H9 (cell line): Measurements from ENCODE around the gene RDH13. TPM values are rescaled to one million over a fixed set of nuclear protein-coding genes. Genes with fewer than 3 reads are reported as not detected.

Source experiments
- DNase-seq: peaks from one replicate; pipeline ENCODE4 v3.0.0-alpha.2; 2017
- H2AFZ ChIP-seq: one replicate; pipeline ENCODE4 v1.6.1; 2013; ENCODE audit warnings: mild to moderate bottlenecking, low read length, control low read depth, moderate library complexity
- H2AK5ac ChIP-seq: 2 replicates; pipeline ENCODE4 v1.6.1; 2013; ENCODE audit warnings: low read length, control low read depth, mixed read lengths; ENCODE audit not compliant: insufficient read length
- H2BK120ac ChIP-seq: one replicate; pipeline ENCODE4 v1.6.1; 2013; ENCODE audit warnings: low read depth, mild to moderate bottlenecking, low read length, control low read depth, inconsistent platforms; ENCODE audit not compliant: poor library complexity, severe bottlenecking
- H2BK12ac ChIP-seq: 2 replicates; pipeline ENCODE4 v1.6.1; 2013; ENCODE audit warnings: low read length, control low read depth, mixed read lengths, low read depth; ENCODE audit not compliant: insufficient read length
- H2BK15ac ChIP-seq: 2 replicates; pipeline ENCODE4 v1.6.1; 2013; ENCODE audit warnings: low read depth, low read length, control low read depth
- H2BK20ac ChIP-seq: one replicate; pipeline ENCODE4 v1.6.1; 2013; ENCODE audit warnings: low read depth, mild to moderate bottlenecking, low read length, control low read depth, inconsistent platforms; ENCODE audit not compliant: poor library complexity, severe bottlenecking
- H2BK5ac ChIP-seq: 2 replicates; pipeline ENCODE4 v1.6.1; 2013; ENCODE audit warnings: low read length, control low read depth, mixed read lengths; ENCODE audit not compliant: insufficient read length
- H3K14ac ChIP-seq: 2 replicates; pipeline ENCODE4 v1.6.1; 2013; ENCODE audit warnings: low read length, control low read depth; ENCODE audit not compliant: insufficient read depth
- H3K18ac ChIP-seq: 2 replicates; pipeline ENCODE4 v1.6.1; 2013; ENCODE audit warnings: low read depth, mild to moderate bottlenecking, mixed read lengths, low read length, control low read depth; ENCODE audit not compliant: insufficient read length
- H3K23ac ChIP-seq: 2 replicates; pipeline ENCODE4 v1.6.1; 2013; ENCODE audit warnings: low read length, control low read depth, mixed read lengths, low read depth; ENCODE audit not compliant: insufficient read length
- H3K23me2 ChIP-seq: 2 replicates; pipeline ENCODE4 v1.6.1; 2013; ENCODE audit warnings: low read depth, mild to moderate bottlenecking, mixed read lengths, low read length, control low read depth; ENCODE audit not compliant: insufficient read length, poor library complexity, severe bottlenecking
- H3K27ac ChIP-seq: 2 replicates; pipeline ENCODE4 v1.5.1; 2013; ENCODE audit warnings: low read length, control low read depth, mixed read lengths, low read depth; ENCODE audit not compliant: insufficient read length
- H3K27me3 ChIP-seq: 2 replicates; pipeline ENCODE4 v1.6.1; 2013; ENCODE audit warnings: low read length, control low read depth, inconsistent platforms; ENCODE audit not compliant: insufficient read depth
- H3K4ac ChIP-seq: 2 replicates; pipeline ENCODE4 v1.6.1; 2013; ENCODE audit warnings: low read depth, mild to moderate bottlenecking, control low read depth, inconsistent platforms, low read length, moderate library complexity
- H3K4me1 ChIP-seq: 2 replicates; pipeline ENCODE4 v1.6.1; 2013; ENCODE audit warnings: low read length, control low read depth, inconsistent platforms; ENCODE audit not compliant: insufficient read depth
- H3K4me2 ChIP-seq: 2 replicates; pipeline ENCODE4 v1.6.1; 2013; ENCODE audit warnings: low read length, control low read depth, mixed read lengths; ENCODE audit not compliant: insufficient read length, insufficient read depth
- H3K56ac ChIP-seq: 2 replicates; pipeline ENCODE4 v1.6.1; 2013; ENCODE audit warnings: low read depth, mild to moderate bottlenecking, mixed read lengths, low read length, control low read depth; ENCODE audit not compliant: insufficient read length
- H3K79me1 ChIP-seq: 2 replicates; pipeline ENCODE4 v1.6.1; 2013; ENCODE audit warnings: low read depth, mild to moderate bottlenecking, moderate library complexity, low read length, control low read depth, inconsistent platforms; ENCODE audit not compliant: insufficient read depth, poor library complexity, severe bottlenecking
- H3K79me2 ChIP-seq: 2 replicates; pipeline ENCODE4 v1.6.1; 2013; ENCODE audit warnings: low read length, control low read depth, inconsistent platforms; ENCODE audit not compliant: insufficient read depth
- H3K9ac ChIP-seq: 2 replicates; pipeline ENCODE4 v1.6.1; 2013; ENCODE audit warnings: low read length, control low read depth, mixed read lengths; ENCODE audit not compliant: insufficient read length; ENCODE audit errors: extremely low read depth
- H3K9me3 ChIP-seq: one replicate; pipeline ENCODE4 v1.6.1; 2013; ENCODE audit warnings: low read depth, low read length, inconsistent platforms; ENCODE audit not compliant: control insufficient read depth
- H3T11ph ChIP-seq: one replicate; pipeline ENCODE4 v1.6.1; 2013; ENCODE audit warnings: mild to moderate bottlenecking, low read length, control low read depth, inconsistent platforms
- H4K20me1 ChIP-seq: one replicate; pipeline ENCODE4 v1.6.1; 2013; ENCODE audit not compliant: control insufficient read depth, insufficient read length, insufficient read depth
- H4K5ac ChIP-seq: 2 replicates; pipeline ENCODE4 v1.6.1; 2013; ENCODE audit warnings: low read depth, mild to moderate bottlenecking, mixed read lengths, low read length, control low read depth; ENCODE audit not compliant: insufficient read length
- H4K8ac ChIP-seq: replicated peaks from 2 replicates; pipeline ENCODE4 v1.6.1; 2013; ENCODE audit warnings: low read length, control low read depth, mixed read lengths, low read depth; ENCODE audit not compliant: insufficient read length
- H4K91ac ChIP-seq: 2 replicates; pipeline ENCODE4 v1.6.1; 2013; ENCODE audit warnings: low read depth, mild to moderate bottlenecking, moderate library complexity, mixed read lengths, low read length, control low read depth; ENCODE audit not compliant: insufficient read length
- H3K27ac Mint-ChIP-seq, 3 experiments: 2 replicates in 2 of 3; 3 replicates in 1 of 3; pipeline ENCODE4 v1.8.0; 2020 to 2021; ENCODE audit warnings: mixed read lengths in 3 of 3, mild to moderate bottlenecking in 1 of 3, moderate library complexity in 1 of 3
- H3K27me3 Mint-ChIP-seq: 2 replicates; pipeline ENCODE4 v1.8.0; 2021; ENCODE audit warnings: low read depth, mild to moderate bottlenecking, moderate library complexity, mixed read lengths
- H3K36me3 Mint-ChIP-seq, 3 experiments: 2 replicates in 2 of 3; 3 replicates in 1 of 3; pipeline ENCODE4 v1.8.0; 2020 to 2021; ENCODE audit warnings: low read depth in 3 of 3, mixed read lengths in 3 of 3; ENCODE audit not compliant: insufficient read depth in 1 of 3
- H3K4me1 Mint-ChIP-seq, 2 experiments: 2 replicates each; pipeline ENCODE4 v1.8.0; 2020; ENCODE audit warnings: mixed read lengths in 2 of 2
- H3K4me3 Mint-ChIP-seq, 2 experiments: 2 replicates in 1 of 2; 3 replicates in 1 of 2; pipeline ENCODE4 v1.8.0; 2020 to 2021; ENCODE audit warnings: mild to moderate bottlenecking in 2 of 2, mixed read lengths in 2 of 2, moderate library complexity in 1 of 2
- H3K9me3 Mint-ChIP-seq, 2 experiments: 2 replicates in 1 of 2; 3 replicates in 1 of 2; pipeline ENCODE4 v1.8.0; 2020; ENCODE audit warnings: mild to moderate bottlenecking in 2 of 2, mixed read lengths in 2 of 2, moderate library complexity in 1 of 2
- CTCF ChIP-seq: fragments of 200-600 bp; sonication (generic); conservative IDR thresholded peaks from 3 replicates; pipeline ENCODE4 v1.8.0; 2021; ENCODE audit warnings: antibody characterized with exemption, mild to moderate bottlenecking
- WGBS: extraction: QIAGEN DNeasy Blood & Tissue Kit; methylation state at CpG from one replicate; pipeline ENCODE4 v1.1.7; 2013; ENCODE audit warnings: missing lambda C conversion rate, low lambda C conversion rate, mixed read lengths; ENCODE audit not compliant: insufficient read length; ENCODE audit errors: extremely low coverage; 5-methylcytosine and 5-hydroxymethylcytosine counted together
- total RNA-seq: library from RNA; stranded (reverse); gene quantifications from 2 replicates; pipeline ENCODE4 v1.2.1, GENCODE V29; 2021

RDH13 gene
- total RNA-seq, 1 experiment from 2014 or later = 21.5 TPM

DNA sequence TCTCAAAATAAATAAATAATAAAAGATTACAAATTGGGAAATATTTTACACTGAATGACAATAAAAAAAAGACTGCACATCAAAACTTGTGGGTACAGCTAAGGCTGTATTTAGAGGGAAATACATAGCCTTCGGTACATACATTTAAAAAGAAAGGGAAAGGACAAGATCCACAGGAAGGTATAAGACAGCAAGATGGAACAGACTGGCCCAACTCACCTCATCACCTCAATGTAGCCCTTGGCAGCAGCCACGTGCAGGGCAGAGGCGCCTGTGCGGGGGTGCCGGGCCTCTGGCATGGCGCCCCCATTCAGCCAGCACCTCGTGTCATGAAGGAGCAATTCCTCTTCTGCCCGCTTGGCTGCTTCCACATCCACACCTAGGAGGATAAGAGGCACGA is 40.2 kb upstream of the RDH13 start:
- Histone ChIP-seq H4K5ac (no peak overlapping the region), H3K23ac (no peak overlapping the region), H3K18ac (no peak overlapping the region), H3K79me2 (no peaks in the 10 kb centered on the region; the same call in 1 of the 2 replicates), H3K9me3 (no peaks in the 10 kb centered on the region), H3K9ac (no peak overlapping the region), H3K27ac (no peak overlapping the region), H3K79me1 (no peaks in the 10 kb centered on the region), H3T11ph (no peak overlapping the region), H3K23me2 (no peaks in the 10 kb centered on the region), H2BK5ac (no peak overlapping the region), H2BK12ac (no peak overlapping the region), H2BK120ac (no peak overlapping the region), H4K91ac (no peak overlapping the region), H2BK15ac (no peak overlapping the region), H3K4me2 (no peak overlapping the region), H3K14ac (no peak overlapping the region), H2AFZ (no peak overlapping the region), H2BK20ac (no peak overlapping the region), H2AK5ac (no peak overlapping the region), H3K56ac (no peak overlapping the region), H3K4ac (no peak overlapping the region), H4K8ac (no peak overlapping the region), H4K20me1 (no peaks in the 10 kb centered on the region), H3K27me3 (no peaks in the 10 kb centered on the region), H3K4me1 (no peaks in the 10 kb centered on the region)
- peaks cover 2 to 5% of the 10 kb centered on the region in 2 experiments; a peak in 2 of 5 replicates for H3K9me3 Mint-ChIP-seq
- no peaks in the 10 kb centered on the region; the same call in 1 of the 2 replicates for H3K27me3 Mint-ChIP-seq
- peaks cover 7 to 28% (median 18%) of the 10 kb centered on the region in 3 experiments for H3K36me3 Mint-ChIP-seq
- DNase-seq = no peak
- no peak overlapping the region for H3K27ac Mint-ChIP-seq
- H3K4me1 Mint-ChIP-seq = peaks cover 0 to 6% of the 10 kb centered on the region in 2 experiments; a peak in 3 of 4 replicates
- no peak for TF ChIP-seq CTCF
- WGBS = no CpG with 5 or more reads among the region's 9 CpGs
- no peak overlapping the region for H3K4me3 Mint-ChIP-seq
